IPS DF 6.9 (cell line): ENCODE measurements around the gene CYTH3.
"Not testable (repeated sequence)": the region's sequence is repeated elsewhere in the genome, so short reads cannot be mapped to it uniquely, and the experiment has no call there.

Experiments
- DNase-seq: peaks from one replicate; pipeline ENCODE4 v3.0.0-alpha.2; 2013; ENCODE audit warnings: low read depth, low spot score
- H3K27ac ChIP-seq: one replicate; pipeline ENCODE4 v1.5.1; 2013; ENCODE audit warnings: low read length, control low read depth
- H3K27me3 ChIP-seq: 2 replicates; pipeline ENCODE4 v1.6.1; 2013; ENCODE audit warnings: mild to moderate bottlenecking, low read length; ENCODE audit not compliant: control insufficient read depth, insufficient read depth
- H3K36me3 ChIP-seq: 2 replicates; pipeline ENCODE4 v1.6.1; 2013; ENCODE audit warnings: low read length; ENCODE audit not compliant: control insufficient read depth, insufficient read depth
- H3K4me1 ChIP-seq: 2 replicates; pipeline ENCODE4 v1.6.1; 2013; ENCODE audit warnings: low read length; ENCODE audit not compliant: control insufficient read depth, insufficient read depth
- H3K4me3 ChIP-seq: 2 replicates; pipeline ENCODE4 v1.5.1; 2013; ENCODE audit warnings: mild to moderate bottlenecking, low read length
- H3K9me3 ChIP-seq: 2 replicates; pipeline ENCODE4 v1.6.1; 2013; ENCODE audit warnings: low read length, inconsistent platforms; ENCODE audit not compliant: control insufficient read depth, insufficient read depth
- WGBS: extraction: QIAGEN DNeasy Blood & Tissue Kit; methylation state at CpG from one replicate; pipeline ENCODE4 v1.1.7; 2013; ENCODE audit warnings: mixed read lengths, missing lambda C conversion rate; ENCODE audit not compliant: insufficient read length, insufficient coverage; 5-methylcytosine and 5-hydroxymethylcytosine counted together

The CYTH3 gene

DNA sequence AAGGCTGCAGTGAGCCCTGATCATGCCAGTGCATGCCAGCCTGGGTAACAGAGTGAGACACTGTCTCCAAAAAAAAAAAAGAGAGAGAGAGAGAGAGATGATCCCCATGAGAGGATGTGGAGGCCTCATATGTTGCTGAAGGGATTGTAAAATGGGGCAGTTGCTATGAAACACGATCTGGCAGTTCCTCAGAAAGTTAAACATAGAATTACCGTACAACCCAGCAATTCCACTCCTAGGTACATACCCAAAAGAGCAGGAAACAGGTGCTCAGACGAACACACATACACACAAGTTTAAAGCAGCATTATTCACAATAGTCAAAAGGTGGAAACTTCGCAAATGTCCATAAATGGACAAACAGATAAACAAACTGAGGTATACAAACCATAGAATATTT is 27.4 kb upstream of the CYTH3 start:
- no peaks in the 10 kb centered on the region for H3K9me3 ChIP-seq
- H3K27me3 ChIP-seq = no peaks in the 10 kb centered on the region
- no peak for DNase-seq
- no peak overlapping the region for H3K4me3 ChIP-seq
- WGBS = no CpG with 5 or more reads among the region's 4 CpGs
- no peaks in the 10 kb centered on the region for H3K36me3 ChIP-seq
- no peak overlapping the region for H3K27ac ChIP-seq
- H3K4me1 ChIP-seq = no peaks in the 10 kb centered on the region

DNA sequence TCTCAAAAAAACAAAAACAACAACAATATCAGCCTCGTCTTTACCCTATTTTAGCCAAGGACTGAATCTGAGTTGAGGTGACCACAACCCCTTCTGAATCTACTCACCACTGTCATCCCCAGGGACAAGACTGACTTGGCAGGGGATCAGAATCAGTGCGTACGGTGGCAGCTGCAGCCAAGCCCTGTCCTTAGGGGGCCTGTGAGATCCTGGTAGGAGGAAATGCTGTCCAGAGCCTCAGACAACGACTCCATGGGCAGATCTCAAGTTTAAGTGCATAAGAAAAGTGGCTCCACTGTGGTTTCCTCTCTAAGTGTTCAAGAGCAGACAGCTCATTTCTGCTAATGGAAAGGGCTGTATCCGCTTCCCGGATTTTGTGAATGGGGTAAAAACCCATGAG is 22.4 kb upstream of the CYTH3 start:
- H3K27me3 ChIP-seq = no peaks in the 10 kb centered on the region
- no peak overlapping the region for H3K4me3 ChIP-seq
- H3K4me1 ChIP-seq = no peaks in the 10 kb centered on the region
- H3K36me3 ChIP-seq = no peaks in the 10 kb centered on the region
- WGBS = no CpG with 5 or more reads among the region's 6 CpGs
- no peaks in the 10 kb centered on the region for H3K9me3 ChIP-seq
- no peak for DNase-seq
- no peak overlapping the region for H3K27ac ChIP-seq

DNA sequence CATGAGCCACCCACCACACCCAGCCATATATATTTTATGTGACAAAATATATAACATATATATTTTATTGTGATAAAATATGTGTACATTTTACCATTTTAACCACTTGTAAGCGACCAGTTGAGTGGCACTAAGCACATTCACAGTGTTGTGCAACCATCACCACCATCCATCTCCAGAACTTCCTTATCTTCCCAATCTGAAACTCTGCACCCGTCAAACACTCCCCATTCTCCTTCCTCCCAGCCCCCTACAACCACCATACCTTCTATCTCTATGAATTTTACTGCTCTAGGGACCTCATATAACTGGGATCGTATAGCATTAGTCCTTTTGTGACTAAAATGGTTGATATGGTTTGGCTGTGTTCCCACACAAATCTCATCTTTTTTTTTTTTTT is 20.8 kb upstream of the CYTH3 start:
- Histone ChIP-seq H3K4me1 (no peaks in the 10 kb centered on the region), H3K27ac (no peak overlapping the region), H3K9me3 (no peaks in the 10 kb centered on the region), H3K4me3 (no peak overlapping the region), H3K27me3 (no peaks in the 10 kb centered on the region), H3K36me3 (no peaks in the 10 kb centered on the region)
- DNase-seq = no peak
- no CpG with 5 or more reads among the region's 3 CpGs for WGBS

DNA sequence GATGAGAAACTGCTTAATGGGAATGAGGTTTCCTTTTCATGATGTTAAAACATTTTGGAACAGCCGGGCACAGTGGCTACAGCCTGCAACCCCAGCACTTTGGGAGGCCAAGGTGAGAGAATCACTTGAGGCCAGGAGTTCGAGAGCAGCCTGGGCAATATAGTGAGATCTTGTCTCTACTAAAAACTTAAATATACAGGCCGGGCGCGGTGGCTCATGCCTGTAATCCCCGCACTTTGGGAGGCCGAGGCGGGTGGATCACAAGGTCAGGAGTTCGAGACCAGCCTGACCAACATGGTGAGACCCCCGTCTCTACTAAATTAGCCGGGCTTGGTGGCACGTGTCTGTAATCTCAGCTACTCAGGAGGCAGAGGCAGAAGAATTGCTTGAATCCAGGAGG is 19.5 kb upstream of the CYTH3 start:
- not testable (repeated sequence) for H3K4me1 ChIP-seq, H3K36me3 ChIP-seq, H3K4me3 ChIP-seq, DNase-seq, H3K9me3 ChIP-seq, H3K27ac ChIP-seq, H3K27me3 ChIP-seq
- WGBS = no CpG with 5 or more reads among the region's 12 CpGs

DNA sequence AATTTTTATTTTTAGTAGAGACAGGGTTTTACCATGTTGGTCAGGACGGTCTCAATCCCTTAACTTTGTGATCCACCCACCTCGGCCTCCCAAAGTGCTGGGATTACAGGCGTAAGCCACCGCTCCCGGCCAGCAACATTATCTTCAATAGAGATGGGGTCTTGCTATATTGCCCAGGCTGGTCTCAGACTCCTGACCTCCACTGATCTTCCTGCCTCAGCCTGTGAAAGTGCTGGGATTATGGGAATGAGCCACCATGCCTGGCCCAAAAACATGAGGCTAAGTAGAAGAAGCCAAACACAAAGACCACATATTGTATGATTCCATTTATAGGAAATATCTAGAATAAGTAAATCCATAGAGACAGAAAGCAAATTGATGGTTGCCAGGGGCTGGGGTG is 19.1 kb upstream of the CYTH3 start:
- Histone ChIP-seq H3K4me1 (no peaks in the 10 kb centered on the region), H3K9me3 (no peaks in the 10 kb centered on the region), H3K27me3 (no peaks in the 10 kb centered on the region), H3K27ac (no peak overlapping the region), H3K4me3 (no peak overlapping the region), H3K36me3 (no peaks in the 10 kb centered on the region)
- WGBS = no CpG with 5 or more reads among the region's 5 CpGs
- DNase-seq = no peak

DNA sequence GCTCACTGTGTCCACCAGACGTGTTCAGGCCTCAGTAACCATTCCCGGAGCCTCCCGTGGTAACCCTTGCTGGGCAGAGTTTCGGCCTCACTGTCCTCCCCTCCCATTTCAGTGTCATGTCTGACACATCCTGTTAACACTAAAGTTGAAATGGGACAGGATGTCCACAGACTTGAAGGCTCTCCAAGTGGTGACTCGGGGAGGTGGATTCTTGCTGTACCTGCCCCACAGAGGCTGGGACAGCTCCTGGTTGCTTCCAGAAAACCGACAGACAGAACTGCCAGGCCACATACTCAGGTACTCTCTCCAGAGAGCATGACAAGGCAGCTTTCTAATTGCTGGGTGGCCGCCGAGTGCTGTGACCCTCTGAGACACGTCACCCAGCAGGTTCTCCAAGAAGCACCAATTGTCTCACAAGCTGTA is 17.9 kb upstream of the CYTH3 start:
- Histone ChIP-seq H3K4me3 (no peak overlapping the region), H3K27me3 (no peaks in the 10 kb centered on the region), H3K9me3 (no peaks in the 10 kb centered on the region), H3K27ac (no peak overlapping the region), H3K36me3 (no peaks in the 10 kb centered on the region), H3K4me1 (no peaks in the 10 kb centered on the region)
- WGBS = no CpG with 5 or more reads among the region's 9 CpGs
- no peak for DNase-seq

DNA sequence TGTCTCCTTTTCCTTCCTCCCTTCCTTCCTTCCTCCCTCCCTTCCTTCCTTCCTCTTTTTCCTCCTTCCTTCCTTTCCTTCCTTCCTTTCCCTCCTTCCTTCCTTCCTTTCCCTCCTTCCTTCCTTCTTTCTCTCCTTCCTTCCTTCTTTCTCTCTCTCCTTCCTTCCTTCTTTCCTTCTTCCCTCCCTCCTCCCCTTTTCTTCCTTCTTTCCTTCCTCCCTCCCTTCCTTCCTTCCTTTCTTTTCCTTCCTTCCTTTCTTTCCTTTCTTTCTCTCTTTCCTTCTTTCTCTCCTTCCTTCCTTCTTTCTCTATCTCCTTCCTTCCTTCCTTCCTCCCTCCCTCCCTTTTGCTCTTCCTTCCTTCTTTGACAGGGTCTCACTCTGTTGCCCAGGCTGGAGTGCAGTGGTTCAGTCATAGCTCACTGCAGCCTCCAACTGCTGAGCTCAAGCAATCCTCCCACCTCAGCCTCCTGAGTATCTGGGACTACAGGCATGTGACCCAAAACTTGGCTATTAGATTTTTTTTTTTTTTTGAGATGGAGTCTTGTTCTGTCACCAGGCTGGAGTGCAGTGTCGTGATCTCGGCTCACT is 15.9 kb upstream of the CYTH3 start:
- no peaks in the 10 kb centered on the region for H3K4me1 ChIP-seq
- peaks cover 3% of the 10 kb centered on the region; the same call in 1 of the 2 replicates for H3K9me3 ChIP-seq
- H3K27me3 ChIP-seq = no peaks in the 10 kb centered on the region
- DNase-seq = no peak
- H3K36me3 ChIP-seq = no peaks in the 10 kb centered on the region
- H3K27ac ChIP-seq = no peak overlapping the region
- no CpG with 5 or more reads among the region's 2 CpGs for WGBS
- no peak overlapping the region for H3K4me3 ChIP-seq

DNA sequence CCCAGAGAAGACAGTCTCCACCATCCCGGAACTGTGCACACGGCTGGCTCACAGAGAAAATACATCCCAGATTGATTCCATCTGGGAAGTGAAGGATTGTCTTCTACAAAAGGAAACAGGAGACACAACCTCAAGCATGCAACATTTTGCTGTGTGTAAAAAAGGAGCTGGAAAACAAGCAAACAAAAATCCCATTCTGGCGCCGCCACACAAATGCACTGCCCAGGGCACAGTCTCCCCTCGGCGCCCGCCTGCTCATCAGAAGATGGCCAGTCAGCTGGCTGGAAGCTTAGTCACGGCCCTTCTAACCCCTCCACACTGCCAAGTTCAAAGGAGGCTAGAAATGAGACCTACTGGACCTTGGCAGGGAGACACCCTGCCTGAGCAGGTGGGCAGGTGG is 14.1 kb upstream of the CYTH3 start:
- Histone ChIP-seq H3K9me3 (peaks cover 3% of the 10 kb centered on the region; the same call in 1 of the 2 replicates), H3K27me3 (no peaks in the 10 kb centered on the region), H3K36me3 (no peaks in the 10 kb centered on the region), H3K27ac (no peak overlapping the region), H3K4me1 (no peaks in the 10 kb centered on the region), H3K4me3 (no peak overlapping the region)
- no peak for DNase-seq
- WGBS = no CpG with 5 or more reads among the region's 8 CpGs

DNA sequence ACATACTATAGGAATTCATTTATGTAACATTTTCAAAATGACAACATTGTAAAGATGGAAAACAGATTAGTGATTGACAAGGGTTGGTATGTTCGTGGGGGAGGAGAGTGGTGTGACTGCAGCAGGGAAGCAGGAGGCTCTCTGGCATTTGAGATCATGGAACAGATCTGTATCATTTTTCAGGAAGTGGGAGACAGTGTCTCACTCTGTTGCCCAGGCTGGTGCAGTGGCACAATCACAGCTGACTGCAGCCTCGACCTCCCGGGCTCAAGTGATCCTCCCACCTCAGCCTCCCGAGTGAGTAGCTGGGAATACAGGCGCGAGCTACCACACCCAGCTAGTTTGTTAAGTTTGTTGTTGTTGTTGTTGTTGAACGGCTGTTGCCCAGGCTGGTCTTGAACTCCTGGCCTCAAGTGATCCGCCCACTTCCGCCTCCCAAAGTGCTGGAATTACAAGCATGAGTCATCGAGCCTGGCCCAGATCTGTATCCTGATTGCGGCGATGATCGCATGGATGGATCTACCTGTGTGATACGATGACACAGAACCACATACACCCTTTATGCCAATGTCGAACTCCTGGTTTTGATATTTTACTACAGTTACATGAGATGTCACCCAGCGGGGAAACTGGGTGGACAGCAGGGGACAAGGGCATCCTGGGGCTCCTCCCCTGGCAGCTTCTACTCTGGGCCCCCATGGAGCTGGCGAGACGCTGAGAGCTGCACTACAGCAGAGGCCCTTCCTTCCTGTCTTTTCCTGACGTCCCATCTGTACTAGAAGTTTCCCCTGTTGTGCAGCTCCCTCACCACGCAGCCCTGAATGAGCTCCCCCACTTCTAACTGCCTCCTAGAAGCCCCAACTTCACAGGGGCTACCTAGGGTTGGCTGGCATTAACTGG is 12.3 kb upstream of the CYTH3 start:
- Histone ChIP-seq H3K36me3 (no peaks in the 10 kb centered on the region), H3K27me3 (no peaks in the 10 kb centered on the region), H3K27ac (no peak overlapping the region), H3K4me1 (no peaks in the 10 kb centered on the region), H3K4me3 (no peak overlapping the region), H3K9me3 (peaks cover 3% of the 10 kb centered on the region; the same call in 1 of the 2 replicates)
- DNase-seq = no peak
- no CpG with 5 or more reads among the region's 20 CpGs for WGBS

DNA sequence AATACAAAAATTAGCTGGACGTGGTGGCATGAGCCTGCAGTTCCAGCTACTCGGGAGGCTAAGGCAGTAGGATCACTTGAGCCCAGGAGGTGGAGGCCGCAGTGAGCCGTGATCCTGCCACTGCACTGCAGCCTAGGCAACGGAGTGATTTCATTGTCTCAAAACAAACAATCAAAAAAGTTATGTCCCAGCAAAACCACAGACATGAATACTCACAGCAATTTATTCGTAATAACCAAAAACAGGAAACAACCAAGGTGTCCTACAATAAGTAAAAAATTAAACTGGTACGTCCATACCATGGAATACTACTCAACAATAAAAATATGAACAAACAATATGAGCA is 11.6 kb upstream of the CYTH3 start:
- no peaks in the 10 kb centered on the region for H3K4me1 ChIP-seq
- H3K4me3 ChIP-seq = no peak overlapping the region
- DNase-seq = no peak
- no peak overlapping the region for H3K27ac ChIP-seq
- H3K27me3 ChIP-seq = no peaks in the 10 kb centered on the region
- peaks cover 3% of the 10 kb centered on the region; the same call in 1 of the 2 replicates for H3K9me3 ChIP-seq
- WGBS = no CpG with 5 or more reads among the region's 7 CpGs
- no peaks in the 10 kb centered on the region for H3K36me3 ChIP-seq
